HG03196 (cell line): ENCODE results near the gene ADGRD2.

Source experiments
- ATAC-seq: cut with Tn5 transposase; IDR thresholded peaks from one replicate; pipeline ENCODE4 v1.9.1; 2021; ENCODE audit not compliant: unreplicated experiment

The ADGRD2 gene

GRCh38 chr9:124495126-124496074 lies 45.1 kb downstream of the ADGRD2 start:
- ATAC-seq, result no peak

DNA sequence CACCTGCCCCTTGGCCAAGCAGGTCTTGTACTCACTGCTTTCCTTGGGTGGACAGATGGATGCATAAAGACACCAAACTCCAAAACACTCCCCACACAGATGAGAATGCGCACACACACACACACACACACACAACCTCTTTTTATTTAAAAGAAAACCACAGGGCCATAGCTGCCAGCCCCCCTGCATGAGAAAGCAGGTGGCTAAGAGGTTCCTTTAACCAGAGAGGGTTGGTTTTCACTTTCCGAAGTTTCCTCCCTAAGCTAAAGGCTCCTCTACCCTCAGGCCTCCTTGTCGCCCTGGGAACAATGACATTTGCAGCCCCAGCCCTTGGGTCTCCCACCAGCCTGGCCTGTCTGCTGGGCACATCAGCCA lies 45.8 kb downstream of the ADGRD2 start:
- no peak for ATAC-seq

DNA sequence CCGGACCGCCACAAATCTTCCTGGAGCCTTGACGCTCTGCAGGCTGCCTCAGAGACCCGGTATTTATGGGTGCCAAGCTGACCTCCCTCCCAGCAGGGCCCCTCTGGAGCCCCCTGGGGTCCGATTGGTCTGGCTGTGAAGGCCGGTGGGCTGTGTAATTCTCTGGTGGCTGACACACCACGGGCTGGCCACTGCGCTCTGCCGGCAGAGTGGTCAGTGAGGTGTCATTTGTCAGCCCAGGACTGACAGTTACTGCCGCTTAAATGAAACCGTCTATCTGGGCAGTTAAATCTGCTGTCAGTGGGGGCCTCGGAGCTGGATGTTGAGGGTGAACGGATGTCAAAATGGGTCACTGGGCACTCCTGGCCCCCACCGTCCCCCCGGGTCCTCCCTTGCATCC lies 46.2 kb downstream of the ADGRD2 start:
- ATAC-seq, result no peak

- ATAC-seq, result no peak
Measured at GRCh38 chr9:124497441-124497840, 47.2 kb downstream of the ADGRD2 start.

- ATAC-seq, result no peak
Measured at GRCh38 chr9:124498040-124498439, 47.8 kb downstream of the ADGRD2 start.

GRCh38 chr9:124498499-124499146 lies 48.4 kb downstream of the ADGRD2 start:
- ATAC-seq, result no peak

DNA sequence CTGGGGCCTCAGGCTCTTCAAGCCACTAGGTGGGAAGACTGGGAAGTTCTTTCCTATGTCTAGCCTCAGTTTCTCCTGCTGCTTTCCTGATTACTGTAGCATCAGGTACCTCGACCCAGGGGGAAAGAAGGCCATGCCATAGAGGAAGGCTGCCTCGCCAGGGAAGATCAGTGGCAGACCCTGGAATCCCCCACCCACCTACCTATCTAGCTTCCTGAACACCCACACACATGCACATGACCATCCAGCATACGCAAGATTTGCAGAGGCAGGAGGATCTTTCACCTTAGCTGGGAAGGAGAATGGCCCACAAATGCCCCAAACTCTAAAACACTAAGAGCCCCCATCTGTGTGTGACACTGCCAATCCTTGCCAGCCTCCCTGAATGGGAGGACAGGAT lies 49.0 kb downstream of the ADGRD2 start:
- ATAC-seq, result no peak

GRCh38 chr9:124500028-124500795 lies 50.0 kb downstream of the ADGRD2 start:
- no peak for ATAC-seq

DNA sequence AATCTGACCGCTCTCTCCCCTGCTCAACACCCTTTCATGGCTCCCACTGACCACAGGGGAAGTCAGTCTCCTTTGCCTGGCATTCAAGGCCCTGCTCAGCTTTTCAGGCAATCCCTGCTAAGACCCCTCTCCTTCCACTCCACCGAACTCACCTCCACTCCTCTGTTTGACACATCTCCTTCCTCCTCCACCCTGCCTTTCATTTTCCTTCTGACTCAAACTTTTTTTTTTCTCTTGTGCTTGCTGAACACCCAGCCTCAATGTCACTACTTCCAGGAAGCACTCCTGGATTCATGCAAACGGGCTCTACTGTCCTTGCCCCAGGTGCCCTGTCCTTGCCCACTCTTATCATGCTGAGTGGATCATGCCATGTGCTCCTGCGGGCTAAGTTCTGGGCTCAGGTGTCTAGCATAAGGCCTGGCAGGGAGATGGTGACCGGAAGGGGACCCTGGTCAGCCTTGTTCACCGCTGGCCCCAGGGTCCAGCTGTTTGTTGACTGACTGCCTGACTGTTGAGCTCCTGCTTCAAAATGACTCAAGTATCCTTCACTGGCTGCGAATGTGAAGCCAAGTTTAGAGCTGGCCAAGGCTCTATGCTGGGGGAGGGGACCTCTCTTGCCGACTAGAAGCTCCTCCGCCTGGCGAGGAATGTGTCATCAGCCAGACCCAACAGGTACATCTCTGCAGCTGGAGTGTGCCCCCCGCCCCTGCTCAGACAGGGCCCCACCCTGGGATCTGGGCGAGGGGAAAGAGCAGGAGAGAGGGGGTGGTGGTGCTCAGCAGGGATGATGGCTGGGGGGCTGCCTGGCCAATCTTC lies 50.8 kb downstream of the ADGRD2 start:
- ATAC-seq, result no peak

GRCh38 chr9:124501771-124502320 lies 51.6 kb downstream of the ADGRD2 start:
- ATAC-seq, result no peak

DNA sequence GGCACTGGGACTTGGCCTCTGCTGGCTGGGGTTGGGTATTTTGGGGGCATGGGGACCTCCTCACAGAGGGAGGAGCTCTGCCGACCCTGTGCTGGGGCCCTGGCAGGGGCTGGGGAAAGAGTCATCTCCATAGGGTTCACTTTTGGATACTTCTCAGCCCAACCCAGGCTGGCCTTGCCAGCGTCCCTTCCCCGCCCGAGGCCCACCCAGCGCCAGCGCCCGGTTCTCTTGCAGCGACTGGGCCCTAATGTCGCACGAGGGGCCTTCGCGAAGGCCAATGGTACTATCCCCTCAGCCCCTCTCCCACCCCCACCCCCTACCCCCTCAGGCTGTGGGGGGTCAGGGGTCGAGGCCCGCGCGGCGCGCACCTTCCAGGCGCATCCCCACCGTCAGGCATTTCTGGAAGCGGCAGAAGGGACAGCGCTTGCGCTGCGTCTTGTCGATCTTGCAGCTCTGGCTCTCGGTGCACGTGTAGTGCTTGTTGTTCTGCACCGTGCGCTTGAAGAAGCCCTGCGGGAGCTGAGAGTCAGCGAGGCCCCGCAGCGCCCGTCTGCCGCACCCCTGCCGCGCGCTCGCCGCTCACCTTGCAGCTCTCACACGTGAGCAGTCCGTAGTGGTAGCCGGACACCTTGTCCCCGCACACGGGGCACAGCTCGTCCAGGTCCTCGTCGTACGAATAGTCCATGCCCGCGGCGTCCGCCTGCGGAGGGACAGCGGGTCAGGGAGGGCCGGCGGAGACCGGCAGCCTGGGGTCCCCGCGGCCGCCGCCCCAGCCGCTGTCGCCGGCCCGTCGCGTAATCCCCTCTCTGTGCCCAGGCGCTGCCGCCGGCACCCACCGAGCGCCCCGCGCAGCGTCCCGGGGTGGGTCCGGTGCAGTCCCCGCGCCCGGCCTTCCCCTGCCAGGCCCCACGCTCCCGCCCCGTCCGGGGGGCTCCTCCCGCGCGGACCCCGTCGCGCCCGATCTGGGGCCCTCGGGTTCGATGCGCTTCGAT lies 52.8 kb downstream of the ADGRD2 start:
- no peak for ATAC-seq

GRCh38 chr9:124503713-124504529 lies 53.7 kb downstream of the ADGRD2 start:
- ATAC-seq, result no peak

DNA sequence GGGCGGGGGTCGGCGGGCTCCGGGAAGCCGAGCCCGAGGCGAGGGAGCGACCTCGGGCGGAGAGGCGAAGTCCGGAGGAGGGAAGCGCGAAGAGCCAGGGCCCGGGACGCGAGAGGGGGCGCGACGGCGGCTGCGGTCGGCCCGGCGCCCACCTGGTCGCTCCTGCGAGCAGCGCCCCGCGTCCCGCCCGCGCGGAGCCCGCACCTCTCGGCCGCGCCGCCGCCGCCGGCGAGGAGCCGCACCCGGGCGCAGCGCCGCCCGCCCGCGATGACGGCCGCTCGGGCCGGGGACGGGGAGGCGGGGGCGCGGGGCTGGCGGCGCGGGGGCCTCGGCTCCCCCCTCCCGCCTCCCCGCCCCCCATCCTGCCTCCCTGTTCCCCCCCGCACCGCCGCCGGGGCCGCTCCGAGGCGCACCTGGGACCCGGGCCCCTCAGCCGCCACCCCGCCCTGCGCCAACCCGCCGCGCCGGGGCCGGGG lies 54.3 kb downstream of the ADGRD2 start:
- no peak for ATAC-seq

DNA sequence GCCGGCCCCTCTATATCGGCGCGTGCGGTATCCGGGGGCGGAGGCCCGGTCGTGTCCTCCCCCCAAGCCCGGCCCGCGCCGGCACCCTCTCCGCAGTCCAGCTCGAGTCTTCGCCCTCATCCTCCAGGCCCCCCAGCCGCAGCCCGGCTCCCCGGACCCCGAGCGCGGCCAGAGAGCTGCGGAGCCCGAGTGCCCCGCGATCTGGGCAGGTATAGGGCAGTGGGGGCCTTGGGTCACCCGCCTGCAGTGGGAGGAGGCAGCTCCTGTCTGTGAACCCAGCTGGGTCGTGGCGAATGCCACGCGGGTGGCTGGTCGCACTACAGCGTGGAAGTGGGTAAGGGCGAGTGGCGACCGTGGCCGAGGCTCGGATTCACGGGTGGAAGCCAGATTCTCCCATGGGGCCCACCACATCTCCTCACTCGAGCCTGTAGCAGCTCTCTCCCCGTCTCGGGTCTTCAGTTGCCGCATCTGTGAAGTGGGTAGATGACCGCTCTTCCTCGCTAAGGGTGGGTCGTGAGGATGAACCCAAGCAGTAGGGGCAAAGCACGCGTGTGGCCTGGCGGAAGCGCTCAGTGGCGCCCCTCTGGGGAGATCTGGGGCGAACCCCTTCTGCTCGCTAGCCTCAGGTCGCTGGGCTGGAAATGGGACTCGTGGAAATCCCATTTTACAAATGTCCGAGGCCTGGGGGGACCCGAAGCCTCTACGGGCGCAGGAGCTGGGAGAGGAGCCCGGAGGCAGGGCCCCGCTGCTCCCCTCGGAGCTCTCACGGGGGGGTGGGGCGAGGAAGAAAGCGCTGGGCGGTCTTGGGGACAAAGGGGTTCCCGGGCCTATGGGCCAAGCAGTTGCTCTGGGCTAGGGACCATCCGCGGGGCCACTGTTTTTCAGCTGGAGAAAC lies 55.0 kb downstream of the ADGRD2 start:
- ATAC-seq, result no peak

GRCh38 chr9:124505901-124506346 lies 55.7 kb downstream of the ADGRD2 start:
- no peak for ATAC-seq

DNA sequence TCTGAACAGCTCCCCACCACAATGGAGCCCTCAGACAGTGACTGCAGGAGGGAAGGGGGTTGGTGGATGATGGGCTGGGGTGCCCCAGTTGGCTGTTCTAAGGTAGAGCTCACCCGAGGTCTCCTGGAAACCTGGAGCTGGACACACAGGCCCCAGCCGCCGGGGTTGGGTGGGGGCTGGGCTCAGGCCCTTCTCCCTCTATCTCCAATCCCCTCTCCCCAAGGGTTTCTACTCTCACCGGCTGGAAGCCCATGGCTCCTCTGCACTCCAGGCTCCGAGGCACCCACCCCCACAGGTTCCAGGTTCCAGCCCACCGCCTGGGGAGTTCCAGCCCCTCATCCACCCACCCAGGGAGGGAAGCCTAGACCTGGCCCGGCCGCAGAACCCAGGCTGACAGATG lies 56.2 kb downstream of the ADGRD2 start:
- ATAC-seq, result no peak
